OCI-LY7 (cell line): Measurements from ENCODE around the gene DENND1A.

Experiments
- CTCF ChIP-seq: fragments of 200-600 bp; sonication (generic); conservative IDR thresholded peaks from 2 replicates; pipeline ENCODE4 v1.5.1; 2014; ENCODE audit warnings: mild to moderate bottlenecking, antibody characterized with exemption, low read length, moderate library complexity, mixed read lengths
- EZH2phosphoT487 ChIP-seq: fragments of 200-600 bp; sonication (generic); IDR thresholded peaks from 2 replicates; pipeline ENCODE4 v1.6.1; 2018; ENCODE audit warnings: low read depth, borderline replicate concordance, mild to moderate bottlenecking, mixed run types, antibody characterized with exemption, low read length, moderate library complexity, mixed read lengths

GRCh38 chr9:123599781-123600180 lies 330.1 kb downstream of the DENND1A start:
- TF ChIP-seq CTCF (no peak), EZH2phosphoT487 (no peak)
